ENCODE measurements around the gene MRPL51.

GRCh38 chr12:6462234-6462995 is 30.6 kb downstream of the MRPL51 start:
- TF ChIP-seq POLR2AphosphoS5 (IDR thresholded peaks at IDR 0.05) (no peak), POLR2A (IDR thresholded peaks at IDR 0.05) (no peak), CTCF (IDR thresholded peaks at IDR 0.05) (no peak), EP300 (IDR thresholded peaks at IDR 0.05; ENCODE audit: low read depth) (no peak)
